Esophagus muscularis mucosa (tissue), 4 donors: ENCODE data around the gene ATCAY.

Source experiments
- CTCF ChIP-seq, 3 experiments: fragments of 200-600 bp in 2 of 3; fragments of 450-650 bp in 1 of 3; sonication (generic) in 2 of 3; IDR thresholded peaks; one replicate each; pipeline ENCODE4 v1.5.1; 2017 to 2019; ENCODE audit warnings: antibody characterized with exemption in 3 of 3, mild to moderate bottlenecking in 2 of 3, moderate library complexity in 1 of 3
- EP300 ChIP-seq: sonication (generic); formaldehyde crosslinking; IDR thresholded peaks from one replicate; pipeline ENCODE4 v1.6.1; 2017; ENCODE audit warnings: antibody characterized with exemption
- POLR2A ChIP-seq: fragments of 450-650 bp; IDR thresholded peaks from one replicate; pipeline ENCODE4 v1.6.1; 2017; ENCODE audit warnings: antibody characterized with exemption, moderate library complexity, mild to moderate bottlenecking, low read depth
- POLR2AphosphoS5 ChIP-seq, 2 donors: sonication (generic); formaldehyde crosslinking; IDR thresholded peaks; one replicate each; pipeline ENCODE4 v1.6.1; 2017; ENCODE audit warnings: antibody characterized with exemption in 2 of 2

- TF ChIP-seq CTCF (IDR thresholded peaks at IDR 0.05) (no peak), POLR2A (no peak), POLR2AphosphoS5 (IDR thresholded peaks at IDR 0.05) (no peak), EP300 (no peak)
Measured at GRCh38 chr19:3945838-3946237, 65.4 kb downstream of the ATCAY start.
